GM10847 (cell line): ENCODE data around the gene YOD1.

Source experiments
- POLR2A ChIP-seq: IDR thresholded peaks from 2 replicates; pipeline ENCODE4 v1.6.1; 2011; ENCODE audit not compliant: insufficient read length; ENCODE audit errors: extremely low read depth

Gene YOD1

GRCh38 chr1:207051191-207051943 lies at the start of gene YOD1:
Gene YOD1 (minus strand): TSS chr1:207051208. CDS start chr1:207051030, 178 bp downstream.
- no peak for TF ChIP-seq POLR2A

GRCh38 chr1:207097871-207098324 lies 46.9 kb upstream of the YOD1 start:
- TF ChIP-seq POLR2A: no peak

GRCh38 chr1:207093944-207094343 lies 42.9 kb upstream of the YOD1 start:
- no peak for TF ChIP-seq POLR2A

- TF ChIP-seq POLR2A: no peak
Measured at GRCh38 chr1:207091200-207091908, 40.3 kb upstream of the YOD1 start.

- TF ChIP-seq POLR2A: no peak
Measured at GRCh38 chr1:207089627-207090355, 38.8 kb upstream of the YOD1 start.

- no peak for TF ChIP-seq POLR2A
Measured at GRCh38 chr1:207088701-207089626, 38.0 kb upstream of the YOD1 start, which contains the start of gene C4BPB. Gene C4BPB (plus strand): TSS chr1:207088860. CDS start chr1:207089532, 672 bp downstream.

GRCh38 chr1:207088161-207088560 lies 37.2 kb upstream of the YOD1 start:
- no peak for TF ChIP-seq POLR2A

- no peak for TF ChIP-seq POLR2A
Measured at GRCh38 chr1:207085887-207086286, 34.9 kb upstream of the YOD1 start.

- no peak for TF ChIP-seq POLR2A
Measured at GRCh38 chr1:207084701-207085180, 33.7 kb upstream of the YOD1 start.

- TF ChIP-seq POLR2A: no peak
Measured at GRCh38 chr1:207084232-207084631, 33.2 kb upstream of the YOD1 start.

GRCh38 chr1:207081806-207082205 lies 30.8 kb upstream of the YOD1 start:
- no peak for TF ChIP-seq POLR2A

GRCh38 chr1:207081088-207081487 lies 30.1 kb upstream of the YOD1 start:
- no peak for TF ChIP-seq POLR2A

GRCh38 chr1:207079706-207080241 lies 28.8 kb upstream of the YOD1 start:
- TF ChIP-seq POLR2A: no peak

- TF ChIP-seq POLR2A: no peak
Measured at GRCh38 chr1:207078578-207079132, 27.6 kb upstream of the YOD1 start.
